Activated CD4-positive, alpha-beta T cell treated with anti-CD3 and anti-CD28 coated beads for 36 hours (primary cell): Measurements from ENCODE around the gene TNFRSF14. TPM values are rescaled to one million over a fixed set of nuclear protein-coding genes. Genes with fewer than 3 reads are reported as not detected.

Experiments
- ATAC-seq: fragments of 200-7000 bp; cut with Tn5 transposase; one replicate; pipeline ENCODE4 v1.10.0; 2021; ENCODE audit warnings: mild to moderate bottlenecking, moderate library complexity
- CTCF ChIA-PET: fragments of 350-600 bp; sonication (Branson Sonifier 250); formaldehyde crosslinking; loops from one replicate; lab custom pipeline; 2021; ENCODE audit warnings: antibody characterized with exemption; lab: Charles Lee
- POLR2A ChIA-PET: fragments of 350-600 bp; sonication (Branson Sonifier 250); formaldehyde crosslinking; loops from one replicate; lab custom pipeline; 2021; ENCODE audit warnings: antibody characterized with exemption, inconsistent platforms; lab: Charles Lee
- DNase-seq: peaks from one replicate; pipeline ENCODE4 v3.0.0-alpha.2; 2020
- H3K27ac Mint-ChIP-seq: one replicate; pipeline ENCODE4 v1.8.0; 2021; ENCODE audit warnings: mixed read lengths
- H3K27me3 Mint-ChIP-seq: one replicate; pipeline ENCODE4 v1.8.0; 2021; ENCODE audit warnings: mixed read lengths
- H3K36me3 Mint-ChIP-seq: one replicate; pipeline ENCODE4 v1.8.0; 2021; ENCODE audit warnings: low read depth, mixed read lengths
- H3K4me1 Mint-ChIP-seq: one replicate; pipeline ENCODE4 v1.8.0; 2021; ENCODE audit warnings: mixed read lengths
- H3K4me3 Mint-ChIP-seq: one replicate; pipeline ENCODE4 v1.8.0; 2021; ENCODE audit warnings: mild to moderate bottlenecking, moderate library complexity, mixed read lengths
- H3K9me3 Mint-ChIP-seq: one replicate; pipeline ENCODE4 v1.8.0; 2021; ENCODE audit warnings: low read depth, mixed read lengths
- intact Hi-C, 2 experiments: fragments of 100-400 bp; cut with DNase I in 1 of 2; cut with micrococcal nuclease in 1 of 2; formaldehyde crosslinking; loops; one replicate each; pipeline versions ENCODE4 v1.14.2 to v1.15.1; 2022 to 2024; cut with DNase I, micrococcal nuclease
- total RNA-seq, 2 experiments: library from RNA; stranded (reverse); gene quantifications; one replicate each; pipeline ENCODE4 v1.2.3, GENCODE V29; 2021

Gene TNFRSF14
- total RNA-seq, 2 experiments from 2014 or later: 135 to 145 TPM

GRCh38 chr1:2529784-2530512 lies 26.2 kb upstream of the TNFRSF14 start, which contains the start of gene HES5:
HES5 (minus strand) TSS chr1:2530263; CDS start chr1:2530164, 99 bp downstream.
- DNase-seq (peak; percentile 36), ATAC-seq (no peak)
- Mint-ChIP-seq H3K4me3 (peak within 1 kb of the TSS; percentile 59), H3K27me3 (peaks cover 10% of the 10 kb centered on the region), H3K9me3 (no peaks in the 10 kb centered on the region), H3K27ac (no peak within 1 kb of the TSS), H3K4me1 (peaks cover 19% of the 10 kb centered on the region), H3K36me3 (no peaks in the 10 kb centered on the region)
- intact Hi-C loops: loop anchor here in 1 of 2 experiments (10.0 kb wide), 2 partner anchors 1095 to 1325 kb away; partner anchors contain the start of genes CEP104, DFFB and TPRG1L
- CTCF ChIA-PET: interaction anchor here (1.0 to 1.4 kb wide), 2 partner anchors 10 to 41 kb away, joined by 4 to 6 read pairs; no protein-coding TSS in a partner anchor
- POLR2A ChIA-PET: interaction anchor here (0.5 to 1.4 kb wide), 2 partner anchors 11 to 12 kb away, joined by 3 to 4 read pairs; no protein-coding TSS in a partner anchor

- intact Hi-C loops: no loop called here
- Mint-ChIP-seq H3K4me1 (peaks cover 14% of the 10 kb centered on the region), H3K36me3 (no peaks in the 10 kb centered on the region), H3K27ac (no peak overlapping the region), H3K4me3 (peak overlapping the region; percentile 44), H3K9me3 (no peaks in the 10 kb centered on the region), H3K27me3 (peaks cover 13% of the 10 kb centered on the region)
- ATAC-seq (no peak), DNase-seq (no peak)
- ChIA-PET POLR2A (interaction anchor here (0.5 kb wide), 1 partner anchor 12 kb away, joined by 3 read pairs; no protein-coding TSS in a partner anchor), CTCF (interaction anchor here (0.8 to 1.4 kb wide), 3 partner anchors 9 to 297 kb away, joined by 3 to 6 read pairs (median 4); no protein-coding TSS in a partner anchor)
These were observed 25.4 kb upstream of the TNFRSF14 start for GRCh38 chr1:2530513-2531361.

- ATAC-seq: no peak
- intact Hi-C loops: no loop called here
- Mint-ChIP-seq H3K27ac (no peak overlapping the region), H3K36me3 (no peaks in the 10 kb centered on the region), H3K4me3 (no peak overlapping the region), H3K4me1 (peaks cover 7% of the 10 kb centered on the region), H3K27me3 (peaks cover 13% of the 10 kb centered on the region), H3K9me3 (no peaks in the 10 kb centered on the region)
- POLR2A ChIA-PET: no interaction called here
- no peak for DNase-seq
- CTCF ChIA-PET: interaction anchor here (0.6 to 1.5 kb wide), 2 partner anchors 29 to 341 kb away, joined by 3 read pairs; no protein-coding TSS in a partner anchor
These were observed 23.5 kb upstream of the TNFRSF14 start for GRCh38 chr1:2532485-2533160.

GRCh38 chr1:2533365-2533764 lies 22.8 kb upstream of the TNFRSF14 start:
- H3K9me3 Mint-ChIP-seq: no peaks in the 10 kb centered on the region
- ChIA-PET POLR2A (no interaction called here), CTCF (interaction anchor here (0.6 to 1.5 kb wide), 3 partner anchors 9 to 341 kb away, joined by 3 to 4 read pairs (median 3); no protein-coding TSS in a partner anchor)
- no peaks in the 10 kb centered on the region for H3K36me3 Mint-ChIP-seq
- peaks cover 7% of the 10 kb centered on the region for H3K4me1 Mint-ChIP-seq
- intact Hi-C loops: no loop called here
- ATAC-seq (no peak), DNase-seq (no peak)
- H3K27ac Mint-ChIP-seq: no peak overlapping the region
- H3K27me3 Mint-ChIP-seq: peaks cover 13% of the 10 kb centered on the region
- H3K4me3 Mint-ChIP-seq: no peak overlapping the region

GRCh38 chr1:2534315-2534686 lies 21.9 kb upstream of the TNFRSF14 start:
- no peak overlapping the region for H3K27ac Mint-ChIP-seq
- H3K4me3 Mint-ChIP-seq: no peak overlapping the region
- ChIA-PET CTCF (interaction anchor here (0.6 to 1.5 kb wide), 5 partner anchors 10 to 300 kb away, joined by 3 to 5 read pairs (median 4); no protein-coding TSS in a partner anchor), POLR2A (interaction anchor here (0.6 kb wide), 1 partner anchor 314 kb away, joined by 5 read pairs; no protein-coding TSS in a partner anchor)
- H3K9me3 Mint-ChIP-seq: no peaks in the 10 kb centered on the region
- no peak for ATAC-seq
- H3K36me3 Mint-ChIP-seq: no peaks in the 10 kb centered on the region
- intact Hi-C loops: no loop called here
- DNase-seq: no peak
- H3K4me1 Mint-ChIP-seq: no peaks in the 10 kb centered on the region
- H3K27me3 Mint-ChIP-seq: peaks cover 13% of the 10 kb centered on the region

- Mint-ChIP-seq H3K4me1 (no peaks in the 10 kb centered on the region), H3K4me3 (no peak overlapping the region), H3K27me3 (peaks cover 13% of the 10 kb centered on the region), H3K27ac (no peak overlapping the region), H3K36me3 (no peaks in the 10 kb centered on the region), H3K9me3 (no peaks in the 10 kb centered on the region)
- DNase-seq (no peak), ATAC-seq (no peak)
- CTCF ChIA-PET: interaction anchor here (0.9 to 1.3 kb wide), 3 partner anchors 9 to 300 kb away, joined by 4 to 5 read pairs (median 5); partner anchors contain the start of gene PANK4
- POLR2A ChIA-PET: interaction anchor here (0.6 kb wide), 1 partner anchor 315 kb away, joined by 5 read pairs; no protein-coding TSS in a partner anchor
- intact Hi-C loops: no loop called here
These were observed 21.3 kb upstream of the TNFRSF14 start for GRCh38 chr1:2534687-2535441.

GRCh38 chr1:2535455-2535854 lies 20.7 kb upstream of the TNFRSF14 start:
- intact Hi-C loops: no loop called here
- Mint-ChIP-seq H3K9me3 (no peaks in the 10 kb centered on the region), H3K4me1 (no peaks in the 10 kb centered on the region), H3K36me3 (no peaks in the 10 kb centered on the region), H3K4me3 (no peak overlapping the region), H3K27me3 (peaks cover 13% of the 10 kb centered on the region), H3K27ac (no peak overlapping the region)
- POLR2A ChIA-PET: no interaction called here
- ATAC-seq: no peak
- CTCF ChIA-PET: interaction anchor here (1.0 to 1.3 kb wide), 2 partner anchors 9 to 12 kb away, joined by 5 read pairs; partner anchors contain the start of gene PANK4
- no peak for DNase-seq

- Mint-ChIP-seq H3K4me3 (no peak overlapping the region), H3K9me3 (no peaks in the 10 kb centered on the region), H3K36me3 (no peaks in the 10 kb centered on the region), H3K27ac (no peak overlapping the region), H3K4me1 (peaks cover under 1% of the 10 kb centered on the region), H3K27me3 (peaks cover 11% of the 10 kb centered on the region)
- DNase-seq: no peak
- intact Hi-C loops: no loop called here
- POLR2A ChIA-PET: no interaction called here
- CTCF ChIA-PET: interaction anchor here (1.3 kb wide), 1 partner anchor 10 kb away, joined by 5 read pairs; the partner anchor contains the start of gene PANK4
- ATAC-seq: no peak
These were observed 20.2 kb upstream of the TNFRSF14 start for GRCh38 chr1:2535981-2536380.

- Mint-ChIP-seq H3K4me3 (no peak overlapping the region), H3K27ac (no peak overlapping the region), H3K9me3 (no peaks in the 10 kb centered on the region), H3K36me3 (no peaks in the 10 kb centered on the region), H3K27me3 (peaks cover 6% of the 10 kb centered on the region), H3K4me1 (peaks cover 2% of the 10 kb centered on the region)
- ChIA-PET POLR2A (no interaction called here), CTCF (no interaction called here)
- no peak for ATAC-seq
- DNase-seq: no peak
- intact Hi-C loops: no loop called here
These were observed 18.4 kb upstream of the TNFRSF14 start for GRCh38 chr1:2537784-2538115.

- H3K4me3 Mint-ChIP-seq: no peak overlapping the region
- ATAC-seq (no peak), DNase-seq (no peak)
- intact Hi-C loops: no loop called here
- H3K27ac Mint-ChIP-seq: no peak overlapping the region
- H3K27me3 Mint-ChIP-seq: peaks cover 4% of the 10 kb centered on the region
- H3K4me1 Mint-ChIP-seq: peaks cover 2% of the 10 kb centered on the region
- CTCF ChIA-PET: no interaction called here
- POLR2A ChIA-PET: no interaction called here
- H3K9me3 Mint-ChIP-seq: no peaks in the 10 kb centered on the region
- no peaks in the 10 kb centered on the region for H3K36me3 Mint-ChIP-seq
These were observed 17.8 kb upstream of the TNFRSF14 start for GRCh38 chr1:2538376-2538775.
